ENCODE results near the gene MYO7B. TPM values are rescaled to one million over a fixed set of nuclear protein-coding genes. Genes with fewer than 3 reads are reported as not detected.

Gene MYO7B
- total RNA-seq, 2 experiments from 2014 or later, result 0.37 to 0.41 TPM

DNA sequence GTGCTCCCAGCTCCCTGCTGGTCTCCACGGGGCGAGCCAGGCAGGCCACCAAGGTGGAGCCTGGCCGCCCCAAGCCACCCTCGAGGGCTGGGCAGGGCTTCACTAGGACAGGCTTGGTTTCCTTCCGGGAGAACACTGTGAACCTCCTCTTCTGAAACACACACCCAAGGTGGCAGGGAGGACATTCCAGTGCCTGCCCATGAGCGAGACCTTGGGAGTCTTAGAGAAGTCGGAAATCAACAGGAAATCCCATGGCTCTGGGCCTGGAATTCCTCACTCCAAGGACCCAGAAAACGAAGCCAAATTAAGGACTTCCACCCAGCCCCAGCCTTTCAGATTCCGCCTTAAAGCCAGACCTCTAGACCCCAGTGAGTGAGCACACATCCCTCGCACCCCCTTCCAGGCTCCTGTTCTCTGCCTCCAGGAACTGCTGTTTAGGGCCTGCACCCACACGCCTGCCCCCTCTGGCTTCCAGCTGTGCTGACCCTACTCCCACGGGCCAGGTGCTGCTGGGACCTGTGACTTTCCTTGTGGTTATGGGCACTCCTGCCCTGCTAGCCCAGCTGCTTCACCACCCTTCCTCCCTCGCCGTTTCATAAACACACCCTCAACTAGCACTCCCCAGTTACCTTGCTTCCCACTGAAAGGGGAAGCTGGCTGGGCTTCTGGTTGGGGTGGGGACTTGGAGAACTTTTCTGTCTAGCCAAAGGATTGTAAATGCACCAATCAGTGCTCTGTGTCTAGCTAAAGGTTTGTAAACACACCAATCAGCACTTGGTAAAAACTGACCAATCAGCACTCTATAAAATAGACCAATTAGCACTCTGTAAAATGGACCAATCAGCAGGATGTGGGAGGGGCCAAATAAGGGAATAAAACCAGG is 124.2 kb downstream of the MYO7B start:
- Mint-ChIP-seq H3K9me3 (no peaks in the 10 kb centered on the region), H3K27ac (no peak overlapping the region), H3K4me3 (no peak overlapping the region), H3K4me1 (ENCODE audit: low read depth) (no peaks in the 10 kb centered on the region), H3K27me3 (ENCODE audit: low read depth) (peaks cover 20% of the 10 kb centered on the region), H3K36me3 (ENCODE audit: low read depth) (no peaks in the 10 kb centered on the region)
- intact Hi-C loops (cut with micrococcal nuclease), result no loop called here
- DNase-seq, result no peak
- CTCF ChIA-PET, result no interaction called here

DNA sequence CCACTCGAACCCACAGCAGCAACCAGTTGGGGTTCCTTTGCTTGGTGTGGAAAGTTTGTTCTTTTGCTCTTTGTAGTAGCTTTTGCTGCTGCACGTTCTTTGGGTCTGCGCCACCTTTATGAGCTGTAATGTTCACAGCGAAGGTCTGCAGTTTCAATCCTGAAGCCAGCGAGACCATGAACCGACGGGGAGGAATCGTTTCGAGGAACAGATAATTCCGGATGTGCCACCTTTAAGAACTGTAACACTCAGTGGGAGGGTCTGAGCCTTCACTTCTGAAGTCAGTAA is 124.8 kb downstream of the MYO7B start:
- CTCF ChIA-PET, result no interaction called here
- H3K9me3 Mint-ChIP-seq, result no peaks in the 10 kb centered on the region

DNA sequence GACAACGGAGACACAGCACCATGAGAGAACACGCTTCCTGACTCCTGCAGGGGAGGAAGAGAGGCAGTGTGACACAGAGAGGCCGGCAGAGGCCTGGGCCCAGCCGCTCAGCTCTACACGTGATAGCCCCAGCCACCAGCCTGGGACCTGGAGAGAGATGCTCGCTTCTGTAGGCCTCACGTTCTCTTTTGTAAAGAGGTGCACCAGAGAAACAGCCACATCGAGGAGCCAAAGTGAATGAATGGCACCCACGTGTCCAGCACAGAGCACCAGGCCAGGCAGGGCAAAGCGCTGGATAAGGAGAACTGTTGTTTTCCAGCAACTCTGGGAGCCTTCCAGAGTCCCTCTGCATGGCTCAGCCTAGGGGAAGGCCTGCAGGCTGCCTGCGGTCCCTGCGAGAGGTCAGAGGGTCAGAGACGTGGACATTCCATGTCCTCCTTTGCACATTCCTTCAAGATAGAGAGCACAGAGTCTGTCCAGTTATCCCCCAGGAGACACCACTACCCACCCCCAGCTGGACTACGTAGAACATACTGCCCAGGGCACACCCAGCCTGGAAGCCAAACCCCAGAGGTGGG is 125.7 kb downstream of the MYO7B start:
- no peak overlapping the region for H3K4me3 Mint-ChIP-seq
- H3K27ac Mint-ChIP-seq, result no peak overlapping the region
- H3K4me1 Mint-ChIP-seq (ENCODE audit: low read depth), result no peaks in the 10 kb centered on the region
- no peak for DNase-seq
- H3K27me3 Mint-ChIP-seq (ENCODE audit: low read depth), result peaks cover 33% of the 10 kb centered on the region
- H3K9me3 Mint-ChIP-seq, result no peaks in the 10 kb centered on the region
- intact Hi-C loops (cut with micrococcal nuclease), result no loop called here
- CTCF ChIA-PET, result no interaction called here
- H3K36me3 Mint-ChIP-seq (ENCODE audit: low read depth), result no peaks in the 10 kb centered on the region

More for the DNA sequence above, 124.8 kb downstream of the MYO7B start:
- no peak overlapping the region for H3K27ac Mint-ChIP-seq
- H3K4me3 Mint-ChIP-seq, result no peak overlapping the region
- DNase-seq, result no peak
- H3K36me3 Mint-ChIP-seq (ENCODE audit: low read depth), result no peaks in the 10 kb centered on the region
- intact Hi-C loops (cut with micrococcal nuclease), result no loop called here
- no peaks in the 10 kb centered on the region for H3K4me1 Mint-ChIP-seq (ENCODE audit: low read depth)
- H3K27me3 Mint-ChIP-seq (ENCODE audit: low read depth), result peaks cover 24% of the 10 kb centered on the region

DNA sequence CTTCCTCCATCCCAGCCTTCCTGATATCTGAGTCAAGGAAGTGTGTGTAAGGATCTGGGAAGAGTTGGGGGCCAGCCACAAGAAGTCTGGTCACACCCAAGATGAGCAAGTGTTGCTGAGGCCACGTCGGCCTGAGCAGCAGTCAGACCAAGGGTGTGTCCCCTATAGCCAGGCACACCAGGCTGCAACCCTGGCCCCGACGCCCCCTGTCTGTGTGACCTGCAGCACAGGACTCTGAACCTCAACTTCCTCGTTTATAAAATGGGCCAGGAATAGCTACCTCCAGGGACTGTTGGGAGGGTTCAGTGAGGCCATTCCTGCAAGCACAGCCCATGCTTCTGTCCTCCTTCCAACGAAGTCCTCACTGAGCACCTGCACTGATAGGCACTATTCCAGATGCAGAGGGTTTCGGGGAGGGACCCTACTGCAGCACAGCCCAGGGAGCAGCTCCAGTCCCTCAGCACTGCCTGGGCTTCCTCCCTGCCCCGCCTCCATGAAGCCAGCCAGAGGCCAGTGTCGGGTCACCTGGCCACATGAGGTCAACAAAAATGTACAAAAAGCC is 126.5 kb downstream of the MYO7B start:
- no peak for DNase-seq
- CTCF ChIA-PET, result no interaction called here
- Mint-ChIP-seq H3K27me3 (ENCODE audit: low read depth) (peaks cover 41% of the 10 kb centered on the region), H3K36me3 (ENCODE audit: low read depth) (no peaks in the 10 kb centered on the region), H3K27ac (no peak overlapping the region), H3K4me1 (ENCODE audit: low read depth) (no peaks in the 10 kb centered on the region), H3K9me3 (no peaks in the 10 kb centered on the region), H3K4me3 (no peak overlapping the region)
- intact Hi-C loops (cut with micrococcal nuclease), result no loop called here

DNA sequence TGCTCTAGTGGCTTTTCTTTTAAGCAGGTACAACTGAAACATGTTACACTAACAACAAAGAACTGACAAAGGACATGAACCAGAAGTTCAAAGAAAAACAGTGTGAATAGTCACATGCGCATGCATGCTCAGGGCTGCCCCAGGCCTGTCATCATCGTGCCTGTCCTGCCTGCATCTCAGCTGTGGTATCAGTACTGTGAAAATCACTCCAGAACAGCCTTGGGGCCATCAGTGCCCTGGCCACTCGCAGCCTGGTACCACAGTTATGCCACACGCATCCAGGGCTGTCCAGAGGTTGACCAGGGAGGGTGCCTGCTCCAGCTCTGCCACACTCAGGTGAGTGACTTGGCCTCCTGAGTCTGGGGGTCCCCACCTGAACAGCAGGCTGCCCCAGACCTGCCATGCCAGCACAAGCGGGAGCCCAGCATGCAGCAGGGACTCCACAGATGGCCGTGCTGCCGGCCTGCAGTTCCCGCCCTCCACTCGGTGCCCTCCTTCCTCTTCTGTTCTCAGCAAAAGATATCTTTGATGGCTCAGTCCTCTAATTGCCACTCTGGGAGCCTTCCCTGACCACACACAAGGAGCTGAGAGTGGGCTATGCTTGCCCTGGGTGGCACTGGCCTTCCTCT is 127.6 kb downstream of the MYO7B start:
- intact Hi-C loops (cut with micrococcal nuclease), result no loop called here
- H3K27ac Mint-ChIP-seq, result no peak overlapping the region
- H3K36me3 Mint-ChIP-seq (ENCODE audit: low read depth), result no peaks in the 10 kb centered on the region
- H3K4me1 Mint-ChIP-seq (ENCODE audit: low read depth), result no peaks in the 10 kb centered on the region
- H3K4me3 Mint-ChIP-seq, result no peak overlapping the region
- CTCF ChIA-PET, result no interaction called here
- H3K9me3 Mint-ChIP-seq, result no peaks in the 10 kb centered on the region
- no peak for DNase-seq
- peaks cover 43% of the 10 kb centered on the region for H3K27me3 Mint-ChIP-seq (ENCODE audit: low read depth)

DNA sequence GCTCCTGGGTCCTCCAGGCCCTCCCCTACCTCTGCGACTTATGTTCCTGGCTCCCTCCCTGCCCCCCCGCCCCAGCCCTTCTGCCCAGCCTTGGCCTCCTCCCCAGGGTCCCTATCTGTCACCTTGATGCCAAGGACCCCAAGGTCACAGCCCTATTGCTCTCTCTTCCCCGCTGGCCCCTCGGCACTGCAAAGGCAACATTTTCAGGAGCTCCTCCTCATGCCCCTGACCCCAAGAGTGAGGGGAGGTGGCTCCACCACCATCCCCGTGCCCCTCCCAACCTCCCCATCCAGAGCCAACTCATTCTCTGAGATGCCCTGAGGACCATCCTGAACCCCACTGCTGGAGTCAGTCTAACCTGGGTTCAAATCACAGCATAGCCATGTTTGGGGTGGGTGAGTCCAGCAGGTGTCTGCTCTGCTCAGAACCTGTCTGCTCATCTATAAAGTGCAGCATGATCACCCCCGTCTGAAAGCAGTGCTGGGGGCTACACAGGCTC is 128.1 kb downstream of the MYO7B start:
- intact Hi-C loops (cut with micrococcal nuclease), result no loop called here
- H3K4me3 Mint-ChIP-seq, result no peak overlapping the region
- CTCF ChIA-PET, result no interaction called here

DNA sequence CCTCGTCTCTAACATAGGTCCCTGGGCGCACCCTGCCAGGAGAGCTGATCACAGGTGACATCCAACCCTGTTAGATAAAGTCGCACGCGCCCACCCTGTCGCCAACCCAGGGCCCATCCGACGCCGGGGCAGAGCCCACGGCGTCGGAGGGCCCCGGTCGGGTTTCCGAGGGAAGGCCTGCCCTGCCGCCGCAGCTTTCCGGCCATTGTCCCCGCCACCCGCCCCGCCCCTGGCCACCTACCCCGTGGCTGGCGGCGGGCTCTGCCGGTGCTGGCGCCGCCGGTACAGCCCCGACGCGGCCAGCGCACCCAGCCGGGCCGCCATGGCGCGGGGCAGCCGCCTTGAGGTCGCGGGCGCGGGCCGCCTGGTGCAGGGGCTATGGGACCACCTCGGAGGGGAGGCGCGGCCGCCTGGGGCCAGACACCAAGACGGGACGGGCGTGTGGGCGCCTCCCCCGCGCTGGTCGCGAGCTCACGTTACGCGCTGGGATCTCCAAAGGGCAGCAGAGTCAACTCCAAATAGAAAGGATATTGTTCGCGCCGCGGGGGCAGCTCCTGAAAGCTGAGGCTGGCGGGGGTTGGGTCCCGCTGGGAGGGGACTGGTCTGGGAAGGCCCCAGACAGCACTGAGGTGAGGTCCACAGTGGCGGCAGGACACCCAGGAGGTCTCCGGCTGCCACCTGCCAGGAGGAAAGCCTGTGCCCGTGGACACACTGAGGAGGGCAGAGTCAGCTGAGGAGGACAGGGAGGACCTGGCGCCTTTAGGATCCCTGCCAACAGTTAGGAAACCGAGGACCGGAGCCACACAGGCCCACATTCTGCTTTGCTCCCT is 128.8 kb downstream of the MYO7B start:
- peaks cover 45% of the 10 kb centered on the region for H3K27me3 Mint-ChIP-seq (ENCODE audit: low read depth)
- DNase-seq, result no peak

More for the DNA sequence above, 128.1 kb downstream of the MYO7B start:
- Mint-ChIP-seq H3K4me1 (ENCODE audit: low read depth) (no peaks in the 10 kb centered on the region), H3K27me3 (ENCODE audit: low read depth) (peaks cover 43% of the 10 kb centered on the region), H3K27ac (no peak overlapping the region), H3K36me3 (ENCODE audit: low read depth) (no peaks in the 10 kb centered on the region), H3K9me3 (no peaks in the 10 kb centered on the region)
- no peak for DNase-seq

DNA sequence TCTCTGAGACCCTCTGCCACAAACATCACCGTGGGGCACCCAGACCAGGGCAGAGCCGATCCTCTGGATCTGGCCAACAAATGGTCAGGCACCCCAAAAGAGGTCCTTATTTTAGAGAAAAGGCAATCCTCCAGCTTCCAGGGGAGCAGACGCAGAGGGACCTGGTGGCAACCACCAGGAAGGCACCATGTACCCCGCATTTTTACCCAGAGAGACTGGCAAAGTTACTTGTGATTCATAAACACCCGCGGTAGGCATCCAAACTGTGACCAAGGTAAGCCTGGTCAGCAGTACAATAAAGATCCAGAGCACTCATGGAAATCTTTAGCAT is 129.4 kb downstream of the MYO7B start:
- CTCF ChIA-PET, result interaction anchor here (0.7 kb wide), 1 partner anchor 9 kb away, joined by 3 read pairs; no protein-coding TSS in a partner anchor
- H3K36me3 Mint-ChIP-seq (ENCODE audit: low read depth), result no peaks in the 10 kb centered on the region
- H3K9me3 Mint-ChIP-seq, result no peaks in the 10 kb centered on the region
- intact Hi-C loops (cut with micrococcal nuclease), result no loop called here
- H3K4me1 Mint-ChIP-seq (ENCODE audit: low read depth), result no peaks in the 10 kb centered on the region
- H3K4me3 Mint-ChIP-seq, result no peak overlapping the region
- H3K27ac Mint-ChIP-seq, result no peak overlapping the region
- peaks cover 48% of the 10 kb centered on the region for H3K27me3 Mint-ChIP-seq (ENCODE audit: low read depth)
- no peak for DNase-seq

More for the DNA sequence above, 128.8 kb downstream of the MYO7B start:
- intact Hi-C loops (cut with micrococcal nuclease), result no loop called here
- Mint-ChIP-seq H3K36me3 (ENCODE audit: low read depth) (no peaks in the 10 kb centered on the region), H3K27ac (no peak overlapping the region), H3K4me3 (no peak overlapping the region), H3K4me1 (ENCODE audit: low read depth) (no peaks in the 10 kb centered on the region), H3K9me3 (no peaks in the 10 kb centered on the region)
- CTCF ChIA-PET, result no interaction called here

DNA sequence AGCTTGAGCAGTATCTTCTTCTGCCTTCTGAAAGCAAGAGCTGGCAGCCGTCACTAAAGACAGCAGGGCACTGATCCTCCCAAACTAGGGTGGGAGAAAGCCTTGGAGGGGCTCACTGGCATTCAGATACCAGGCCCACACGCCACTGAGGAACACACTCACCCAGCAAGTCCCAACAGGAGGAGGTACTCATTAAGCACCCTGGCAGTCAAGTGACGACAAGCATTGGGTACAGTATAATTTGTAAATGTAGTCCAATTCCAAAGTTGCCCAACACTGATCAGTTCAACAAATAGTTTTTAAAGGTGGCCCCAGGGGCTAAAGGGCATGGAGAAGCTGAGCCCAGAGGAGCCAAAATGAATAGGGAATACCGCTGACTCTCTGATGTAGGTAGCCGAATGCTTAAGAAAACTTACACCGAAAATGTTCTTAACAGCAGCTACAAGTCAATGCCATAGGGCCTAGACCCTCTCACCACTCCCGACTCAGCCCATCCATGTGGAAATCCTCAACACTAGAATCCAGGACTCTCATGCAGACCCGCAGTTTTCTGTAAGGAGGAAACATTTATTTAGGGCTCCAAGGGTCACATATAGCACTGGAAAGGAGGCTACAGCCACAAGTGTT is 129.9 kb downstream of the MYO7B start:
- Mint-ChIP-seq H3K36me3 (ENCODE audit: low read depth) (no peaks in the 10 kb centered on the region), H3K27me3 (ENCODE audit: low read depth) (peaks cover 50% of the 10 kb centered on the region), H3K27ac (no peak overlapping the region), H3K4me3 (no peak overlapping the region), H3K4me1 (ENCODE audit: low read depth) (no peaks in the 10 kb centered on the region), H3K9me3 (no peaks in the 10 kb centered on the region)
- CTCF ChIA-PET, result interaction anchor here (0.7 kb wide), 1 partner anchor 9 kb away, joined by 3 read pairs; no protein-coding TSS in a partner anchor
- intact Hi-C loops (cut with micrococcal nuclease), result no loop called here
- no peak for DNase-seq

DNA sequence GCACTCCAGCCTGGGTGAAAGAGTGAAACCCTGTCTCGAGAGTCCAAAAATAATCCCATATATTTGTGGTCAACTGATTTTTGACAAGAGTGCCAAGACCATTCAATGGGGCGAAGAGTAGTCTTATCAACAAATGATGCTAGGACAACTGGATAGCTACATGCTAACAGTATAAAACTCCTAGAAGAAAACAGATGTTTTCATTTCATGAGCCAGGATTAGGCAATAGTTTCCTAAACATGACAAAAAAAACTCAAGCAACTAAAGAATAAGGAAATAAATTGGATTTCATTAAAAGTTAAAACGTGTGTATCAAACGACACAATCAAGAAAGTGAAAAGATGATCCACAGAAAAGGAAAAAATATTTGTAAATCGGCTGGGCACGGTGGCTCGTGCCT is 133.6 kb downstream of the MYO7B start:
- no peak overlapping the region for H3K27ac Mint-ChIP-seq
- CTCF ChIA-PET, result no interaction called here
- no peaks in the 10 kb centered on the region for H3K36me3 Mint-ChIP-seq (ENCODE audit: low read depth)
- no peak for DNase-seq
- no peaks in the 10 kb centered on the region for H3K9me3 Mint-ChIP-seq
- intact Hi-C loops (cut with micrococcal nuclease), result no loop called here
- no peaks in the 10 kb centered on the region for H3K4me1 Mint-ChIP-seq (ENCODE audit: low read depth)
- peaks cover 54% of the 10 kb centered on the region for H3K27me3 Mint-ChIP-seq (ENCODE audit: low read depth)
- H3K4me3 Mint-ChIP-seq, result no peak overlapping the region

DNA sequence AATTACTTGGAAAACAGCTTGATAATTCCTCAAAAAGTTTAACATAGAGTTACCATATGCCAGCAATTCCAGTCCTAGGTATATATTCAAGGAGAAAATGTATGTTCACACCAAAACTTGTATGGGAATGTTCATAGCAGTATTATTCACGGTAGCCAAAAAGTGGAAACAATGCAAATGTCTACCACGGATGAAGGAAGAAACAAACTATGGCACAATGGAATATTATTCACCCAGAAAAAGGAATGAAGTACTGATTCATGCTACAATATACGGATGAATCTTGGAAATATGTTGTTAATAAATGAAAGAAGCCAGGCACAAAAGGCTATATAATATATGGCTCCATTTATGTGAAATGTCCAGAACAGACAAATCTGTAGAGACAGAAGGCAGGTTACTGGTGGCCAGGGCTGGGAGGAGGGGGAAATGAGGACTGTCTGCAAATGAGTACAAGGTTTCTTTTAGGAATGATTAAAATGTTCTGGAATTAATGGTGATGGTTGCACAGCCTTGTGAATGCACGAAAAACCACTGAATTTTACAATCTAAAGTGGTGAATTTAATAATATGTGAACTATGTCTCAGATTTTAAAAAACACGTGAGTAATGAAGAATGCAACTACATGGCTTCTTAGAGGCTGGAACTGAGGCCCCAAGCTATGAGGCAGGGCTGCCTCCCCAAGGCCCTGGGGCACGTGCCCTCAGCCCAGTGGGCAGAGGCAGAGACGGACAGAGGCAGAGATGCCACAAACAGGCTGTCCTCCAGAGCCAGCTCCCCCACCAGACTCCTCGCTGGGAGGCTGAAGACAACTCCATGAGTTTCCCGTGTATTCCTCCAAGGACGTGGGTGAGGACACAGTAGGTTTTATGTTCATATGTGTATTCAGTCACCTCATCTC is 134.8 kb downstream of the MYO7B start:
- intact Hi-C loops (cut with micrococcal nuclease), result no loop called here
- DNase-seq, result no peak
- H3K27ac Mint-ChIP-seq, result no peak overlapping the region
- no peak overlapping the region for H3K4me3 Mint-ChIP-seq
- no peaks in the 10 kb centered on the region for H3K9me3 Mint-ChIP-seq
- CTCF ChIA-PET, result interaction anchor here (0.7 kb wide), 1 partner anchor 191 kb away, joined by 3 read pairs; no protein-coding TSS in a partner anchor
- peaks cover 4% of the 10 kb centered on the region for H3K4me1 Mint-ChIP-seq (ENCODE audit: low read depth)
- H3K36me3 Mint-ChIP-seq (ENCODE audit: low read depth), result no peaks in the 10 kb centered on the region
- peaks cover 54% of the 10 kb centered on the region for H3K27me3 Mint-ChIP-seq (ENCODE audit: low read depth)
